ENCODE results near the gene COL15A1.

COL15A1 gene

DNA sequence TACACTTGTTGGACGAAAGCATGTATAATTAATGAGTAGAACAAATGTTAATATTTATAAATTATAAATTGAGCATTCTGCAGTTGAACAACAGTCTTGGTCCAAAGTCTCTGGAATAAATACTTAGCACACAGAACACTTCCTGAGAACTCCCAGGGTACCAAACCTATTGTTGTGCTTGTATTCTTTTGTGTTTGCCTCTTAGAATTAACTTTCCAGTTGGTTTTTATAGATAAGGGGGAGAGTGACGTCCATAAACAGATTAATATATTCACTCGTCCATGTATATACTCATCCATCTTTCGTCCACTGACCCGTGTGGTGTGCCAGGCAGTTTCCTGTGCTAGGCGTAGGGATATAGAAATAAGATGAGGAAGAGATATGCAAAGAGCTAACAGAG, 98.9 kb downstream of the COL15A1 start:
- H3K4me3 Mint-ChIP-seq, result no peak overlapping the region
- peaks cover 4% of the 10 kb centered on the region for H3K4me1 Mint-ChIP-seq (ENCODE audit: low read depth)
- H3K36me3 Mint-ChIP-seq, result peaks cover 3% of the 10 kb centered on the region
- H3K27me3 Mint-ChIP-seq, result no peaks in the 10 kb centered on the region
- no peak overlapping the region for H3K27ac Mint-ChIP-seq
- peaks cover 4% of the 10 kb centered on the region for H3K9me3 Mint-ChIP-seq (ENCODE audit: low read depth)

- Mint-ChIP-seq H3K4me3 (no peak overlapping the region), H3K27me3 (no peaks in the 10 kb centered on the region), H3K36me3 (peaks cover 3% of the 10 kb centered on the region), H3K4me1 (ENCODE audit: low read depth) (peaks cover 13% of the 10 kb centered on the region), H3K27ac (no peak overlapping the region), H3K9me3 (ENCODE audit: low read depth) (peaks cover 4% of the 10 kb centered on the region)
These were observed 101.1 kb downstream of the COL15A1 start for GRCh38 chr9:99044827-99045226.

- H3K27me3 Mint-ChIP-seq, result no peaks in the 10 kb centered on the region
- H3K4me3 Mint-ChIP-seq, result no peak overlapping the region
- no peak overlapping the region for H3K27ac Mint-ChIP-seq
- H3K36me3 Mint-ChIP-seq, result peaks cover 3% of the 10 kb centered on the region
- H3K4me1 Mint-ChIP-seq (ENCODE audit: low read depth), result peaks cover 17% of the 10 kb centered on the region
- H3K9me3 Mint-ChIP-seq (ENCODE audit: low read depth), result peaks cover 4% of the 10 kb centered on the region
These were observed 102.4 kb downstream of the COL15A1 start for GRCh38 chr9:99046068-99046467.

DNA sequence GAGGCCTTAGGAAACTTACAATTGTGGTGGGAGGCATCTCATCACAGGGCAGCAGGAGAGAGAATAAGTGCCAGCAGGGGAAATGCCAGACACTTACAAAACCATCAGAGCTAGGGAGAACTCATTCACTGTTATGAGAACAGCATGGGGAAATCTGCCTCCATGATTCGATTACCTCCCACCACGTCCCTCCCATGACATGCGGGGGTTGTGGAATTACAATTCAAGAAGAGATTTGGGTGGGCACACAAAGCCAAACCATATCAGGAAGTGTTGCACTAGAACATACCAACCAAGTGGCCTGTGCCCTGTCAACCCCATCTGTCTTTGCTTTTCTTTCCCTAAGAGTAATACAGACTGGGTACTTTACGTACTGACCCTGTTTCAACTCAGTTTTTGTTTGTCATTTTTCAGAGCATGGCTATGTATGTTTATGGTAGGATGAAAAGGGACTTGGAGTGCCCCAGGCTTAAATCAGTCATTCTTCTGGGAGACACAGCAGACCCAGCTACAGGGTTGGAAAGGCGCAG, 102.9 kb downstream of the COL15A1 start:
- Mint-ChIP-seq H3K27ac (no peak overlapping the region), H3K4me1 (ENCODE audit: low read depth) (peaks cover 13% of the 10 kb centered on the region)

DNA sequence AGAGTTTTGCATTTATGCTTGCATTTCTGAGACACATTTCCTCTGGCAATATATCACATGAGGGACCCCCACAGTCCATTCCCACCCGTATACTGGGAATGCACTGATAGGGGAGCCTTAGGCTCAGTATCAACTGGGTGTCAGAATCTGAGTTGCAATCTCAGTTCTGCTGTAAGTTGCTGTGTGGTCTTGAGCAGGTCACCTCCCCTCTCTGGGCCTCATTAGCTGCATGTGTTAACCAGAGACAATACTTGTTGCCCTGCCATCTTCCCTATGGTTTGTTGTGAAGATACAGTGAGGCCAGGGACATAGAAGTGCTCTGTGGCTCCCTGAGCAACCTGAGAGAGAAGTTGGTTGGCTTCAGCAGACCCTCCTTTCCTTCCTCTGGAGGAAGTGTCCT, 105.5 kb downstream of the COL15A1 start:
- Mint-ChIP-seq H3K27me3 (no peaks in the 10 kb centered on the region), H3K4me1 (ENCODE audit: low read depth) (peaks cover 27% of the 10 kb centered on the region), H3K9me3 (ENCODE audit: low read depth) (no peaks in the 10 kb centered on the region), H3K36me3 (peaks cover under 1% of the 10 kb centered on the region), H3K4me3 (no peak overlapping the region), H3K27ac (no peak overlapping the region)

More for the DNA sequence above, 102.9 kb downstream of the COL15A1 start:
- Mint-ChIP-seq H3K27me3 (no peaks in the 10 kb centered on the region), H3K4me3 (no peak overlapping the region), H3K36me3 (peaks cover 3% of the 10 kb centered on the region), H3K9me3 (ENCODE audit: low read depth) (peaks cover 4% of the 10 kb centered on the region)

DNA sequence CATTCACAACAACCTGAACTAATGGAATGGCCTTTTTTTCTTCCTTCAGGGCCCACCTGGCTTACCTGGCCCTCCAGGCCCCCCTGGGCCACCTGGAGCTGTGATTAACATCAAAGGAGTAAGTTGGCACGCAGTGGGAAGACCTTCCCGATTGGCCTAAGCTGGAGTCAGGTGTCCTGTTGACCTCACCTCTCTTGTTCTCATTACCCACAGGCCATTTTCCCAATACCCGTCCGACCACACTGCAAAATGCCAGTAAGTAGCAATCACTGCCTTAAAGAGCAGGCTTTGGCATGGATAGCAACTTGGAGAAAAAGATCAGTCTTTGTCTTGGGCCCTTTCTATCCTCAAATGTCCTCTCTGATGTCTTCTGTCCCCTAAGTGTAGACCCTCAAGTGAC, 105.9 kb downstream of the COL15A1 start:
- Mint-ChIP-seq H3K4me3 (no peak overlapping the region), H3K27me3 (no peaks in the 10 kb centered on the region), H3K27ac (no peak overlapping the region), H3K4me1 (ENCODE audit: low read depth) (peaks cover 31% of the 10 kb centered on the region), H3K36me3 (no peaks in the 10 kb centered on the region), H3K9me3 (ENCODE audit: low read depth) (no peaks in the 10 kb centered on the region)

DNA sequence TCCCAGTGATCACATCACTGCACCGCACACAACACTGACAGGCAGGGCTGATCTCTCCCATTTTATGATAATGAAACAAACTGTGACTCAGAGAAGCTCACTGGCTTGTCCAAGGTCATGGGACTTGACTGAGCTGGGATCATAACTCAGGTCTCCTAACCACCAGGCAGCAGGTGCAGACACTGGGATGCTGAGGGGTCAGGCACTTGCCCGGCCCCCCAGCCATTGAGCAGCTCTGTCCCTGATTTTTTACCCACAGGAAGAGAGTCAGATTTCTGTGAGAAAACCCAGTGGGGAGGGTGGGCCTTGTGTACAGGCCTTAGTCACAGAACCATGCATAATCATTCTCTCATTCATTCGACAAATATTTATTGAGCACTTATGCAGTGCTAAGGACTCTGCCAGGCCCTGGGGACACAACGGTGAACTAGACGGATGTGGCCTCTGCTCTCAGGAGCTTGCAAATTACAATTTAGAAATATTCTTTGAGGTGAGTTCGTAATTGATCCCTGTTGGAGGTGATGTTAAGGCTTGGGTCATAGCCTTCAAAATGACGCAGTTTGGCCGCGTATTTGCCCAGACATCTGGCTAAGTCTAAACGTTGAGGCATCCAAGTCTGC, 106.7 kb downstream of the COL15A1 start:
- no peak overlapping the region for H3K27ac Mint-ChIP-seq
- no peaks in the 10 kb centered on the region for H3K27me3 Mint-ChIP-seq
- no peaks in the 10 kb centered on the region for H3K9me3 Mint-ChIP-seq (ENCODE audit: low read depth)
- H3K4me3 Mint-ChIP-seq, result no peak overlapping the region
- H3K36me3 Mint-ChIP-seq, result peaks cover under 1% of the 10 kb centered on the region
- peaks cover 36% of the 10 kb centered on the region for H3K4me1 Mint-ChIP-seq (ENCODE audit: low read depth)

GRCh38 chr9:99050924-99051323, 107.2 kb downstream of the COL15A1 start:
- peaks cover 41% of the 10 kb centered on the region for H3K4me1 Mint-ChIP-seq (ENCODE audit: low read depth)
- no peaks in the 10 kb centered on the region for H3K9me3 Mint-ChIP-seq (ENCODE audit: low read depth)
- no peak overlapping the region for H3K27ac Mint-ChIP-seq
- no peaks in the 10 kb centered on the region for H3K27me3 Mint-ChIP-seq
- H3K36me3 Mint-ChIP-seq, result peaks cover 3% of the 10 kb centered on the region
- no peak overlapping the region for H3K4me3 Mint-ChIP-seq

- H3K9me3 Mint-ChIP-seq (ENCODE audit: low read depth), result no peaks in the 10 kb centered on the region
- H3K36me3 Mint-ChIP-seq, result peaks cover 3% of the 10 kb centered on the region
- no peaks in the 10 kb centered on the region for H3K27me3 Mint-ChIP-seq
- H3K4me1 Mint-ChIP-seq (ENCODE audit: low read depth), result peaks cover 43% of the 10 kb centered on the region
- no peak overlapping the region for H3K27ac Mint-ChIP-seq
- no peak overlapping the region for H3K4me3 Mint-ChIP-seq
These were observed 107.7 kb downstream of the COL15A1 start for GRCh38 chr9:99051406-99051805.

GRCh38 chr9:99051851-99052250, 108.1 kb downstream of the COL15A1 start:
- Mint-ChIP-seq H3K36me3 (peaks cover 3% of the 10 kb centered on the region), H3K9me3 (ENCODE audit: low read depth) (no peaks in the 10 kb centered on the region), H3K27me3 (no peaks in the 10 kb centered on the region), H3K27ac (no peak overlapping the region), H3K4me3 (no peak overlapping the region), H3K4me1 (ENCODE audit: low read depth) (peaks cover 48% of the 10 kb centered on the region)

DNA sequence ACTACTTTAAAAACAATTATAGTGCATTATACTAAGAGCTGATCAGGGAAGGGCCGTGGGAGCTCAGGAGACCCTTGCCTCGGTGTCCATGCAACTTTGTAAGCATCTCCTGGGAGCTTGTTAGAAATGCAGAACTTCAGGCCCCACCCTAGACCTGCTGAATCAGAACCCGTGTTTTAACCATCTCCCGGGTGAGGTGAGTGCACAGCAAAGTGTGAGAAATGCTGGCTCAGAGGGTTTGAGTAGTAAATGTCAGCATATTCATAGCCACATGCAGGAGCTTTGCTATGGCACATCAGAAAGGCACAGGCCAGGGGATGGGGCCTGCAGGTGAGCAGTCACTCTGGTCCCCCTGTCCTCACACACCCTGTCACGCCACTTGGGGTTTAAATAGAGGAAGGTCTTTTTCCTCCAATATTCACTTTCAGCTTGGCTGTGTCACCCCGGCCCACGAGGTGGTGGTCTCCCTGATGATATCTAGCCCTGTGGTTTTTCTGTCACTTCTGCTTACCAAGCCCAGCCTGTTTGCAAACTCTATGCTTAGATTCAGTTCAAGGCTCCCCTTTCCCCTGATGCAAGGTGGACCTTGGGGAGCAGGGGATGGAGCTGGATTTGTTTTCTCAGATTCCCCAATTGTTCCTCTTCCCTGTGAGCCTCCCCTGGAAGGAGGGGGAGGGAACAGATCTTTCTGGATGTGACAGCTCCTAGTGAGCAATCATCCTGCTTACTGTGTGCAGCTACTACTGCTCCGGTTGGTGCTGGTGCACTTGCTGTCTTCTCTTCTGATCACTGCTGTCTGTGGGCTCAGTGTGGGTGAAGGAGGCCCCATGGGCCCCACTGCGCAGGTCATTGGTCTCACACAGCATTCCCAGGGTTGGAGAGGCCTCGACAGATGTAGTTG, 109.4 kb downstream of the COL15A1 start:
- no peak overlapping the region for H3K4me3 Mint-ChIP-seq
- H3K27ac Mint-ChIP-seq, result no peak overlapping the region
- H3K4me1 Mint-ChIP-seq (ENCODE audit: low read depth), result peaks cover 60% of the 10 kb centered on the region
- H3K36me3 Mint-ChIP-seq, result peaks cover 3% of the 10 kb centered on the region
- H3K9me3 Mint-ChIP-seq (ENCODE audit: low read depth), result no peaks in the 10 kb centered on the region
- H3K27me3 Mint-ChIP-seq, result no peaks in the 10 kb centered on the region

DNA sequence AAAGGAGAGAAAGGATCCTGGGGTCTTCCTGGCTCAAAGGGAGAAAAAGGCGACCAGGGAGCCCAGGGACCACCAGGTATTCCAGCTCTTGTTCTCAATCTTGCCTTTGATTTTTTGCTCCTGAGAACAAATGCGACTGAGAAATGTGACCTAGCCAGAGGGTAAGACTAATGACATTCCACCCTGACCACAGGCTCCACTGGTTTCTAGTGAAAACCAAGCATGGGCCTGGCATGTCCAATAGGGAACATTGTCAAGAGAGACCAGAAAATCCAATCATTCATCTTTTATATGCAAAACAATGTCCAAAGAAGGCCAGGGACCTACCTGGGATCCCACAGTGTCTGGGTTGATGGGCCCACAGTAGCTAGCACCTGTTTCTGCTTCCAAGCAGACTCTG, 110.9 kb downstream of the COL15A1 start:
- peaks cover 68% of the 10 kb centered on the region for H3K4me1 Mint-ChIP-seq (ENCODE audit: low read depth)
- no peaks in the 10 kb centered on the region for H3K9me3 Mint-ChIP-seq (ENCODE audit: low read depth)
- peaks cover 3% of the 10 kb centered on the region for H3K36me3 Mint-ChIP-seq
- H3K27ac Mint-ChIP-seq, result no peak overlapping the region
- no peak overlapping the region for H3K4me3 Mint-ChIP-seq
- H3K27me3 Mint-ChIP-seq, result no peaks in the 10 kb centered on the region

DNA sequence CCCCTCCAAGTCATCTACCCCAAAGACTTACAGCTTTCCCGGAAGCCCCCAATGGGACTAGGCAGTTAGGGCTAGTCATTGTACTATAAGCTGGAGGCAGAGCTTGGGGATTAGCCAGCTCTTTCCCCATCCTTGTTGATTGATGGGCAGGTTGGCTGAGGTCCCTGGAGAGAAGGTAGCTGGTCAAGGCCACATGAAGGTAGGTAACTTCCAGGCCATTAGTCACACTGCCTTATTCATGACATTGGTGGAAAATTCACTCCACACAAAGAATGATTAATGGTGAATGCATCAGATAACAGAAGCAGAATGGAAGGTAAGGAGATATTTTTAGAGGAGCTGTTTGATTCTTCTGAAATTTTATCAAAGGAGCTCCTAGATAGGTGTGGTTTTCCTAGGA, 111.7 kb downstream of the COL15A1 start:
- H3K27me3 Mint-ChIP-seq, result no peaks in the 10 kb centered on the region
- H3K9me3 Mint-ChIP-seq (ENCODE audit: low read depth), result no peaks in the 10 kb centered on the region
- H3K4me1 Mint-ChIP-seq (ENCODE audit: low read depth), result peaks cover 65% of the 10 kb centered on the region
- no peak overlapping the region for H3K27ac Mint-ChIP-seq
- H3K4me3 Mint-ChIP-seq, result no peak overlapping the region
- H3K36me3 Mint-ChIP-seq, result peaks cover 3% of the 10 kb centered on the region

GRCh38 chr9:99056186-99056585, 112.5 kb downstream of the COL15A1 start:
- Mint-ChIP-seq H3K27me3 (no peaks in the 10 kb centered on the region), H3K9me3 (ENCODE audit: low read depth) (no peaks in the 10 kb centered on the region), H3K4me3 (no peak overlapping the region), H3K36me3 (peaks cover 3% of the 10 kb centered on the region), H3K4me1 (ENCODE audit: low read depth) (peaks cover 71% of the 10 kb centered on the region), H3K27ac (no peak overlapping the region)

- H3K9me3 Mint-ChIP-seq (ENCODE audit: low read depth), result no peaks in the 10 kb centered on the region
- peaks cover 3% of the 10 kb centered on the region for H3K36me3 Mint-ChIP-seq
- peak overlapping the region; percentile 56 for H3K27ac Mint-ChIP-seq
- no peaks in the 10 kb centered on the region for H3K27me3 Mint-ChIP-seq
- H3K4me3 Mint-ChIP-seq, result peak overlapping the region; percentile 86
- peaks cover 71% of the 10 kb centered on the region for H3K4me1 Mint-ChIP-seq (ENCODE audit: low read depth)
These were observed 113.4 kb downstream of the COL15A1 start for GRCh38 chr9:99056886-99057664.

All from activated naive CD8-positive, alpha-beta T cell (primary cell).